ENCODE measurements around the gene SLC25A38. TPM values are rescaled to one million over a fixed set of nuclear protein-coding genes. Genes with fewer than 3 reads are reported as not detected.
A peak's percentile ranks its signal among the peaks of the same experiment; 100 is the strongest.

The SLC25A38 gene
- total RNA-seq, 1 experiment from 2014 or later, result 26.1 TPM

- no peak for DNase-seq (ENCODE audit: low read depth)
Measured at GRCh38 chr3:39376959-39377634, 6.1 kb upstream of the SLC25A38 start.

DNA sequence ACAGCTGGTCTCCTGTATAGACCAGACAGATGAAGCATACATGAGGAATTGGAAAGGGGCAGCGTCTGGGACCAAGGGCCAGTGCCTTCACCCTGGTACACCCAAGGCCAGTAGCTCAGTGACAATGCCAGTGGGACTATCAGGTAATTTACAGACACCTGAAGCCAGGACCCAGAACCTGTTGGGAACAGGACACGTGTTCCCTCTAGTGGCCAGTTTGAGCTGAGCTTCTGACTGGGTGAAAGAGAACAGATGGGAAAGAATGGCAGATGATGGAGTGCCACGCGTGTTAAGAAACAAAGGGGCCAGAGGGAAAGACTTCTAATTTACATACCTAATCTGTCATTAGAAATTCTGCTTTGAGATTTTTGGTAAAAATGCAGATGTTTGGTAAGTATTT, 5.1 kb upstream of the SLC25A38 start:
- DNase-seq (ENCODE audit: low read depth), result peak; percentile 24

DNA sequence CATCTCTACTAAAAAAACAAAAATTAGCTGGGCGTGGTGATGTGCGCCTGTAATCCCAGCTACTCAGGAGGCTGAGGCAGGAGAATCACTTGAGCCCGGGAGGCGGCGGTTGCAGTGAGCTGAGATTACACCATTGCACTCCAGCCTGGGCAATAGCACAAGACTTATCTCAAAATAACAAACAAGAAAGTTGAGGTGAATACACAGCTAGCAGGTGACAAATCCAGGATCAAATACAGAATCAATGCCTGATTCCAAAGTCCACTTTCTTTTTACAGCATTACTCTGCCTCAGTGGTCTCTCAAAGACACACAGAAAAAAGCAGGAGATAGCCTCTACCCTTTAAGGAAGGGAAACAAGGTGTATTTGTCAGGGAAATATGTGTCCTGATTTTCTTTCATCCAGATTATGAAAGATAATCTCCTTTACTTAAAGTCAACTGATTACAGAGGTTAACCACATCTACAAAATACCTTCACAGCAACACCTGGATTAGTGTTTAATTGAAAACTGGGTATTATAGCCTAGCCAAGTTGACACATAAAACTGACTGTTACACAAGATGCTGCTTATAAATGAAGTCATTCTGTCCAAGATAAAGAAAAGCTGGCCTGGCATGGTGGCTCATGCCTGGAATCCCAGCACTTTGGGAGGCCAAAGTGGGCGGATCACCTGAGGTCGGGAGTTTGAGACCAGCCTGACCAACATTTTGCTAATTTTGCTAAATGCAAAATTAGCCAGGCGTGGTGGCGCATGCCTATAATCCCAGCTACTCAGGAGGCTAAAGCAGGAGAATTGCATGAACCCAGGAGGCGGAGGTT, 4.0 kb upstream of the SLC25A38 start:
- no peak for DNase-seq (ENCODE audit: low read depth)

DNA sequence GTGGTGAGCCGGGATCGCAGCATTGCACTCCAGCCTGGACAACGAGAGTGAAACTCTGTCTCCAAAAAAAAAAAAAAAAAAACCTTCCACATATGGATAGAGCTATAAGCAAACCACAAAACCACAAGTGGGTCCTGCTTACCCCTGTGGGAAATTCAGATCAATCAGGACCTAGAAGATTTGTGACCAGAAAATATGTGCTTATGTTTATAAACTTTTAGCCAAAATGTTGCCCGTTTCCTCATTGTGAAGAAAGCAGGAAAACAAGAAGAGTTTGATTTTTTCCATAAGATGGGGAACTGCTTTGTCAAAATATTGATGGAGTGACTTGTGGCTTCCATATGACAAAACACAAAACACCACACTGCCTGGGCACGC, 3.4 kb upstream of the SLC25A38 start:
- no peak for DNase-seq (ENCODE audit: low read depth)

DNA sequence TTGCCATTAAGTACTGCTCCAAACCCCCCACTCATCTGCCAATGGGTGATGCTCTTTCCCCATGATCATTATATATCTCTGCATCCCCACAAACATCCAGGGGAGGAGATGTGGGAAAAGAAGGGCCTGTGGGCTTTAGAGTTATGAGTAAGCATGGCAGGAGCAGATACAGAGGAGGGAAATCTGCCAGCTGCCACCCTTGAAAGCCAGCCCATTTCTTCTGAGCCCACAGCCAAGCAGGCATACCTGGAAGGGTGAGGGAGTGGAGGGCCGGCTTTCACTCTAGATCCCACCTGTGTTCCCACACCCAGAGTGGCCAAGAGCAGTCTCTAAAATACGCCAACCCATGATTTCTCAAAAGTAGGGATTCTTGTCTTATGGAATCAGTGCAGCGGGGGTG, 1.7 kb upstream of the SLC25A38 start:
- DNase-seq (ENCODE audit: low read depth), result no peak

DNA sequence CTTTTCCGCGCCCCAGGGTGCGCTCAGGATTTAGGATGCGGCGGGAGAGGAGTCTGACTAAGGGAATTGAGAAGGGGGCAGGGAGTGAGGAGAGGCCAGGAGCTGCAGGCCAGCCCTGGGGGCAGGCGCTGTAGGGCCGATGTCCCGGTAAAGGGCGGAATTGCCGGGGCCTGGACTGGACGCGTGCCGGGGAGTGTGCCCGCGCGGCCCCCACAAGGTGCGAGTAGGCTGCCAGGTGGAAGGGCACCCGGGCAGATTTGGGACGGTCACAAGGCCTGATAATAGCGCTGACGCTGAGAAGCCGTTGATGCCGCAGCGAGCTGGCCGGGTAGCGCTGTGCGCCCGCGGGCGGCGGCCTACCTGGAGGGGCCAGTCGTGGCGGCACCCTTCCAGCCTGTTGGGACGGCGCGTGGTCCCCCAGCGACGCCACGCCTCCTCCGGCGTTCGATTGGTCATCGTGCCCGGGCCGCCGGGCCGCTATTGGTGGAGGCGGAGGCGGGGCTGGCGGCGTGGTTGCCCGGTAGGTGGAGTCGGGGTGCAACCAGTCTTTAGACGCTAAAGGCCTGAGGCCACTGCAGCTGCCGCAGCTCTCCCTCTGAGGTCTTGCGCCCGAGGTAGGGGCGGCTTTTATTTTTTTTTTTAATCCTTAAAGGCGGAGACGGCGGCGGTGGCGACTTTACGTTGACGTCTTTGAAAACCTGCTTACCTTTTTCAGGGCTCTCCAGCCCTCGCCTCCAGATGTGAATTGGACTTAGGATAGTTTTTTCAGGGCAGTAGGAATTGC, 903 bp downstream of the SLC25A38 start:
- peak; percentile 92 for DNase-seq (ENCODE audit: low read depth)

DNA sequence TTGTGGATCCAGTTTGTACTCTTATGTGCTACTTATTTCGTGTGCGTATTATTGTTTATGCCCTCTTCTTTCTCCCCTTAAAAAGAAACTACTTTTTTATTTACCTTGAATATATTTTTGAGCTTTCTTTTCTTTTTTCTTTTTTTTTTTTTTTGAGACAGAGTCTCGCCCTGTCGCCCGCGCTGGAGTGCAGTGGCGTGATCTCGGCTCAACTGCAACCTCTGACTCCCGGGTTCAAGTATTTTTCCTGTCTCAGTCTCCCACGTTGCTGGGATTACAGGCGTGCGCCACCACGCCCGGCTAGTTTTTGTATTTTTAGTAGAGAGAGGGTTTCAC, 1.5 kb downstream of the SLC25A38 start:
- DNase-seq (ENCODE audit: low read depth), result no peak

GRCh38 chr3:39385456-39386090, 2.4 kb downstream of the SLC25A38 start:
- no peak for DNase-seq (ENCODE audit: low read depth)

DNA sequence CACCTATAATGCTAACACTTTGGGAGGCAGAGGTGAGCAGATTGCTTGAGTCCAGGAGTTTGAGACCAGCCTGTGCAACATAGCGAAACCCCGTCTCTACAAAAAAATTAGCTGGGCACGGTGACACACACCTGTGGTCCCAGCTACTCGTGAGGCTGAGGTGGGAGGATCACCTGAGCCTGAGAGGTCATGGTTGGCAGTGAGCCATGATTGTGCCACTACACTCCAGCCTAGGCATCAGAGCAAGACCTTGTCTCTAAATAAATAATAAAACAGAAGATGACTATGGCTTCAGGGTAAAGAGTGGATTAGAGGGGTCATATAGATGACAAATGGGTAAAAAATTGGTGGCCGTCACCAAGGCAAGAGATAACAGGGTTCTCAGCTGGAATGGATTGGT, 3.1 kb downstream of the SLC25A38 start:
- DNase-seq (ENCODE audit: low read depth), result no peak

GRCh38 chr3:39387411-39387975, 4.3 kb downstream of the SLC25A38 start:
- DNase-seq (ENCODE audit: low read depth), result no peak

DNA sequence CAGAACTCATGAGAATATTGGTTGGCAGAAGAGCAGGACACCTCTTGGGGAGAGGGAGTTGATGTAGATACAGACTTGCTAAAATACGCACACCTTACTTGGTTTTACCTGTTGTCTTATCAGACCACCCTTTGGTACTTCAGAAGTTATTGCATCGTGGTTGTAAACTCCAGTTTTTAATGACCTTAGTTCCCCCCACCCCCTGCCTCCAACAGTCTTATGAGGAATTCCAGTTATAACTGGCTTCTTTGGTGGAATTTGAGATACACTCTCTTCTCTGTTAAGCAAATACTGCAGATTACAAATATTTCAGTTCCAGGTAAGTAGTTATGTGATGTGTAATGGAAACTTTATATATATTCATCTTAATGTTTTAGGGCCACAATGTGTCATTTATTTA, 5.0 kb downstream of the SLC25A38 start:
- no peak for DNase-seq (ENCODE audit: low read depth)

GRCh38 chr3:39388741-39389248, 5.6 kb downstream of the SLC25A38 start:
- no peak for DNase-seq (ENCODE audit: low read depth)

- DNase-seq (ENCODE audit: low read depth), result no peak
Measured at GRCh38 chr3:39390181-39390580, 7.0 kb downstream of the SLC25A38 start.

DNA sequence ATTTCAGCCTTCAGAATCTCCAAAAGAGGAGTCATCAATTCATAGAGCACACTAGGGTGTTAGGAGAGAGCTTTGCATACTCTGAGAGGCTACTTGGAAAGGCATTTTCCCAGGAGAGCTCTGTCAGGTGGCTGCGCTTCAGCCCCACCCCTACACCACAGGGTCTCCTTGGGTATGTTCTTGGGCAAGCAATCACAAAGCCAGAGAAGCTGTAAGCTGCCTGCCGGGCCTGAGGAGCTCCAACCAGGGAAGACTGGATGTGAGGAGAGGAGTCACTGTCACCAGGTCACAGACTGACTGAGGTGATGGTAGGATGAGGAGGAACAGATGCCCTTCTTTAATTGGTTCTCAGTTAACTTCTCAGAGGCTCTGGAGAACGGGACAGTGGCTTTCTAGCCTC, 13.5 kb downstream of the SLC25A38 start:
- no peak for DNase-seq (ENCODE audit: low read depth)

DNA sequence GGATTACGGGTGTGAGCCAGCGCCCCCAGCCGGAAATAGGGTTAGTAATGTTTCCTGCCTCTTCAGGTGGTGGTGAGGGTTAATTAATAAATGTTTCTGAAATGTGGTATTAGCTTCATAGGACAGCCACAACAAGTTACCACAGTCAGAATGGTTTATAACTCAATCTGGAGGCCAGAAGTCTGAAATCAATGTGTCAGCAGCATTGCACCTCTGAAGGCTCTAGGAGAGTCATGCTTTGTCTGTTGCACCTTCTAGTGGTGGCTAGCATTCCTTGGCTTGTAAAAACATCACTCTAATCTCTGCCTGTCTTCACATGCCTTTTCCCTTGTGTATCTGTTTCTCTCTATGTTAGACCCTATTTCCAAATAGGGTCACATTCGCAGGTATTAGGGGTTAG, 15.5 kb downstream of the SLC25A38 start:
- DNase-seq (ENCODE audit: low read depth), result no peak

- no peak for DNase-seq (ENCODE audit: low read depth)
Measured at GRCh38 chr3:39401983-39402382, 18.8 kb downstream of the SLC25A38 start.

DNA sequence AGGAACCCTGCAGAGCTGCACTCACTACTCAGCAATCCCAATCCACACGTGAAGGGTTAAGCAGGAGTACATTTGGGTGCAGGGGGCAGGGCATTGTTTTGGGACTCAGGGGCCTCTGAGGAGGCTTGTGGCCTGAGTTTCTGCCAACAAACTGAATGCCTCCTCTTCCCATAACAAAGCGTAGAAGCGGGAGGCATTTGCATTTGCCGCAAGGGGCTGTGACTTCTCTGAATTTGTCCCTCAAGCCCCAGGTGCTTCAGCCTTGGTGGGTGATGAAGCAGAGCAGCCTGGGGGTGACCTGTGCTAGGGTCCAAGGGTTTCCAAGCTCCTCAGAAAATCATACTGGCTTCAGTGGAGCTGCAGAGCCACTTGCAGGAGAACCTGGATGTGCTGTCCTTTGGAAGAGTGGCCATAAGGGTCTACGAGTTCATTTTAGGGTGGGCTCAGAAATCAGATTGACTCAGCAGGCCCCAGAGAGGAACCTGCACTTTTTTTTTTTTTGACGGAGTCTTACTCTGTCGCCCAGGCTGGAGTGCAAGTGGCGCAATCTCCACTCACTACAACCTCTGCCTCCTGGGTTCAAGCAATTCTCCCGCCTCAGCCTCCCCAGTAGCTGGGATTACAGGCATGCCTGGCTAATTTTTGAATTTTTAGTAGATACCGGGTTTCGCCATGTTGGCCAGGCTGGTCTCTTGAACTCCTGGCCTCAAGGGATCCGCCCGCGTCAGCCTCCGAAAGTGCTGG, 21.9 kb downstream of the SLC25A38 start:
- no peak for DNase-seq (ENCODE audit: low read depth)

DNA sequence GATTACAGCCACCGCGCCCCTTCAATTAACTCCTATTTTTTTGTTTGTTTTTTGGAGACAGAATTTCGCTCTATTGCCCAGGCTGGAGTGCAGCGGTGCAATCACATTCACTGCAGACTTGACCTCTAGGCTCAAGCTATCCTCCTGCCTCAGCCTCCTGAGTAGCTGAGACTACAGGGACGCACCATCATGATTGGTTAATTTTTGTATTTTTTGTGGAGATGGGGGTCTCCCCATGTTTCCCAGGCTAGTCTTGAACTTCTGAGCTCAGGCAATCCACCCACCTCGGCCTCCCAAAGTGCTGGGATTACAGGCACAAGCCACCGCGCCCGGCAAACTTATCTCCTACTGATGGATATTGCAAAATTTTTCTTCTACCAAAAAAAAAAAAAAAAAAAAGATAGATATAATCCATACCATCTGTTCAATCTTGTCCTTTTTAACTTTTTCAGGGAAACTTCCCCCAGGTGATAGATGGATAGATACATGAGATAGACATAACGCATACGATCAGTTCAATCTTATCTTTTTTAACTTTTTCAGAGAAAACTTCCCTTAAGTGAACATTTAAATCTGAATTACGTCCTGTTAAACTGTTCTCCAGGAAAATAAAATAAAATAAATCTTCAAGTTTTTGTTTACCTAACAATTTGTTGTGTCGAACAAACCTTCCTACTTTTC, 22.7 kb downstream of the SLC25A38 start:
- no peak for DNase-seq (ENCODE audit: low read depth)

DNA sequence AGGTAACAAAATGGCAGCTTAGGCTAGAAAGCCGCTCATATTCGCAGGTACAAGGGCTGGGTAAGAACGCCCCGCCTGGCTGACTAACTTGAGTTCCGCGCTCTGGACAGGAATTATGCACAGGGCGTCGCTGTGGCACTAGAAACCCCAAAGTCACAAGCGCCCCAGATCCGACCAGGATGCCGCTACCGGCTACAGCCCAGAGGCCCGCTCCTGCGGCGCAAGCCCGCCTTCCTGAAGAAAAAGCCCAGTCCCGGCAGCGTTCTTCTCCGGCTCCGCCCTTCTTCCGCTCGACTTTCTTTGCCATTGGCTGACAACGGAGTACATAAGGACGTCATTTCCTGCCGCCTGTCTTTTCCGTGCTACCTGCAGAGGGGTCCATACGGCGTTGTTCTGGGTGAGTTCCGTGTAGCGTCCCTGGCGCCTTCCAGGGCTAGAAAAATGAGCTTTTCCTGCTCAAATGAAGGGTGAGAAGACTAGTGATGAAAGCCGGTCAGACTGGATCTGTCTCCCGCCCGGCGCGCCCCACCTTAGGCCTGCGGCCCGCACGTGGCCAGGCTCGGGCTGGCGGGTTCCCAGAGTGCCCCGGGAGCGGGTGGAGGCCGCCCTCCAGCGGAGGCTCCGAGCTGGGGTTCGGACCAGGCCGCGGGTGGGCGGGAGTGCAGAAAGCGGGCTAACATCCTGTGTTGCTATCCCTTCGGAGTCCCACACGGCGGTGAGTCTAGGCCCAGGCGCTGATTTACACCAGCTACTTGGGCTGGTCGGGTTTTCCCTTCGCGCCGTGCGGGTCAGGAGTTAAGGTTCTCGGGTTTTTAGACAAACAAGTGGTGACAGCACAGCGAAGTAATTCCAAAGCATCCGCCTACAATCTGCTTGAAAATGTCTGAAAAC, 23.4 kb downstream of the SLC25A38 start, which contains the start of gene RPSA:
Gene RPSA (plus strand): TSS at position 353 of the 891 bp plus-strand sequence. CDS start 934 bp downstream, outside the sequence.
- peak; percentile 97 for DNase-seq (ENCODE audit: low read depth)
